Panc1 (cell line): ENCODE data around the gene KRTAP10-6. TPM values are rescaled to one million over a fixed set of nuclear protein-coding genes. Genes with fewer than 3 reads are reported as not detected.

Source experiments
- ATAC-seq: fragments of 200-7000 bp; cut with Tn5 transposase; 2 replicates; pipeline ENCODE4 v1.9.1; 2020; ENCODE audit warnings: mild to moderate bottlenecking, moderate library complexity
- BruUV-seq: library from RNA; stranded (reverse); fragments of 400-500 nt; replicated peaks from 2 replicates; lab custom pipeline; 2021; lab: Mats Ljungman, UMichigan
- CTCF ChIA-PET: fragments of 300-600 bp; sonication (Branson Sonifier 250); formaldehyde crosslinking; loops from one replicate; lab custom pipeline; 2022; ENCODE audit warnings: antibody characterized with exemption; lab: Charles Lee
- POLR2A ChIA-PET: fragments of 300-600 bp; sonication (Branson Sonifier 250); formaldehyde crosslinking; loops from one replicate; lab custom pipeline; 2022; ENCODE audit warnings: antibody characterized with exemption; lab: Charles Lee
- DNase-seq: peaks from one replicate; pipeline ENCODE4 v3.0.0-alpha.2; 2010; ENCODE audit warnings: low read depth, low spot score
- H3K27ac ChIP-seq: 2 replicates; pipeline ENCODE4 v1.5.1; 2011; ENCODE audit warnings: mild to moderate bottlenecking, low read length, inconsistent platforms
- H3K27me3 ChIP-seq: fragments of 200-500 bp; sonication (Bioruptor generic); 2 replicates; pipeline ENCODE4 v1.6.0; 2014; ENCODE audit warnings: low read length, inconsistent platforms; ENCODE audit not compliant: control insufficient read depth, insufficient read depth
- H3K36me3 ChIP-seq: fragments of 200-500 bp; sonication (Bioruptor generic); 2 replicates; pipeline ENCODE4 v1.5.1; 2014; ENCODE audit warnings: inconsistent platforms, mild to moderate bottlenecking, low read length, moderate library complexity; ENCODE audit not compliant: control insufficient read depth, insufficient read depth
- H3K4me1 ChIP-seq: 2 replicates; pipeline ENCODE4 v1.5.1; 2011; ENCODE audit warnings: inconsistent platforms, mild to moderate bottlenecking, low read length, moderate library complexity; ENCODE audit not compliant: control insufficient read depth, insufficient read depth
- H3K4me3 ChIP-seq, 2 experiments: 2 replicates each; pipeline ENCODE4 v1.5.1; 2011 to 2012; ENCODE audit warnings: low read depth in 2 of 2, low read length in 2 of 2, mild to moderate bottlenecking in 2 of 2, inconsistent platforms in 1 of 2, moderate library complexity in 1 of 2
- H3K9me3 ChIP-seq: fragments of 200-500 bp; sonication (Bioruptor generic); 2 replicates; pipeline ENCODE4 v1.5.1; 2014; ENCODE audit warnings: low read depth, mild to moderate bottlenecking, inconsistent platforms, low read length, moderate library complexity; ENCODE audit not compliant: control insufficient read depth, insufficient read depth
- CTCF ChIP-seq: fragments of 450-650 bp; IDR thresholded peaks from 2 replicates; pipeline ENCODE4 v1.5.1; 2017; ENCODE audit warnings: mild to moderate bottlenecking
- POLR2AphosphoS5 ChIP-seq: IDR thresholded peaks from 2 replicates; pipeline ENCODE4 v1.6.1; 2012; ENCODE audit warnings: mild to moderate bottlenecking, low read depth, low read length, moderate library complexity
- SIN3A ChIP-seq: IDR thresholded peaks from 2 replicates; pipeline ENCODE4 v1.6.1; 2012; ENCODE audit warnings: low read depth, mild to moderate bottlenecking, low read length, moderate library complexity, borderline replicate concordance; ENCODE audit not compliant: insufficient read depth
- TCF7L2 ChIP-seq: IDR thresholded peaks from 2 replicates; pipeline ENCODE4 v1.6.1; 2011; ENCODE audit warnings: mild to moderate bottlenecking, low read depth, low read length, inconsistent platforms
- in situ Hi-C: cut with HindIII; loops from 2 replicates; pipeline ENCODE4 v1.10.0; 2016; ENCODE audit warnings: low sequenced_read_pairs, low pct_unique_long_range_greater_than_20kb
- intact Hi-C: fragments of 100-400 bp; cut with micrococcal nuclease; formaldehyde crosslinking; loops from one replicate; pipeline ENCODE4 v1.10.0; 2022; ENCODE audit not compliant: unreplicated experiment
- total RNA-seq: library from RNA; stranded (reverse); gene quantifications from one replicate; pipeline ENCODE4 v1.2.1, GENCODE V29; 2021; ENCODE audit not compliant: unreplicated experiment
- TF ChIP-seq, protein P1 (sequence below), 2 experiments: IDR thresholded peaks; 2 replicates each; pipeline ENCODE4 v1.6.1; 2011 to 2012; ENCODE audit warnings: low read depth in 2 of 2, control low read depth in 1 of 2, low read length in 1 of 2, mild to moderate bottlenecking in 1 of 2, moderate library complexity in 1 of 2; ENCODE audit not compliant: insufficient read depth in 1 of 2

Gene KRTAP10-6
- total RNA-seq, 1 experiment from 2014 or later: not detected

DNA sequence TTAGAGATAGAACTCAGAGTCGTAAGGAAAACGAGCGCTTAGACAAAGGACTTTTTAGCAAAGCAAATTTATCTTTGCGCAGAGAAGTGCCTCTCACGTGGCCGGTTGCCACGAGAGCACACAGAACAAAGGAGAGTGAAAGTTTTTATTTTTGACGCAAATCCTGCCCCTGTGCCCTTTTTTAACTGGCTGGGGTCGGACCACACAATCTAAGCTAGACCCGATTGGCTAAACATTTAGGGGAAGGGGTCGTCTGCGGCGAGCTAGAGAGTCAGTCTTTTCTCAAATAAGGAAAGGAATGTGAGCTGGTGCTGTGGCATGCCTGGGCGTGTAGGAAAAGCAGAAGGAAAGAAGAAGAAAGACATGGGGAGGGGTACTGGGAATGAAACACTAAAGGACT is 43.4 kb downstream of the KRTAP10-6 start:
- Histone ChIP-seq H3K4me1 (no peaks in the 10 kb centered on the region), H3K27me3 (no peaks in the 10 kb centered on the region), H3K27ac (no peak overlapping the region), H3K36me3 (no peaks in the 10 kb centered on the region), H3K9me3 (no peaks in the 10 kb centered on the region), H3K4me3 (no peak overlapping the region)
- no peak for DNase-seq
- TF ChIP-seq, protein P1, sequence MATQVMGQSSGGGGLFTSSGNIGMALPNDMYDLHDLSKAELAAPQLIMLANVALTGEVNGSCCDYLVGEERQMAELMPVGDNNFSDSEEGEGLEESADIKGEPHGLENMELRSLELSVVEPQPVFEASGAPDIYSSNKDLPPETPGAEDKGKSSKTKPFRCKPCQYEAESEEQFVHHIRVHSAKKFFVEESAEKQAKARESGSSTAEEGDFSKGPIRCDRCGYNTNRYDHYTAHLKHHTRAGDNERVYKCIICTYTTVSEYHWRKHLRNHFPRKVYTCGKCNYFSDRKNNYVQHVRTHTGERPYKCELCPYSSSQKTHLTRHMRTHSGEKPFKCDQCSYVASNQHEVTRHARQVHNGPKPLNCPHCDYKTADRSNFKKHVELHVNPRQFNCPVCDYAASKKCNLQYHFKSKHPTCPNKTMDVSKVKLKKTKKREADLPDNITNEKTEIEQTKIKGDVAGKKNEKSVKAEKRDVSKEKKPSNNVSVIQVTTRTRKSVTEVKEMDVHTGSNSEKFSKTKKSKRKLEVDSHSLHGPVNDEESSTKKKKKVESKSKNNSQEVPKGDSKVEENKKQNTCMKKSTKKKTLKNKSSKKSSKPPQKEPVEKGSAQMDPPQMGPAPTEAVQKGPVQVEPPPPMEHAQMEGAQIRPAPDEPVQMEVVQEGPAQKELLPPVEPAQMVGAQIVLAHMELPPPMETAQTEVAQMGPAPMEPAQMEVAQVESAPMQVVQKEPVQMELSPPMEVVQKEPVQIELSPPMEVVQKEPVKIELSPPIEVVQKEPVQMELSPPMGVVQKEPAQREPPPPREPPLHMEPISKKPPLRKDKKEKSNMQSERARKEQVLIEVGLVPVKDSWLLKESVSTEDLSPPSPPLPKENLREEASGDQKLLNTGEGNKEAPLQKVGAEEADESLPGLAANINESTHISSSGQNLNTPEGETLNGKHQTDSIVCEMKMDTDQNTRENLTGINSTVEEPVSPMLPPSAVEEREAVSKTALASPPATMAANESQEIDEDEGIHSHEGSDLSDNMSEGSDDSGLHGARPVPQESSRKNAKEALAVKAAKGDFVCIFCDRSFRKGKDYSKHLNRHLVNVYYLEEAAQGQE (IDR thresholded peaks at IDR 0.05; ENCODE audit: insufficient read depth in 1 of 2, low read depth in 2 of 2, low read length in 1 of 2): no peak
- no peak for TF ChIP-seq POLR2AphosphoS5
- intact Hi-C loops: no loop called here
- in situ Hi-C loops: no loop called here
- no TSS peak for BruUV-seq
- ChIA-PET POLR2A (no interaction called here), CTCF (no interaction called here)
- ATAC-seq: no peak

- BruUV-seq: no TSS peak
- CTCF ChIA-PET: no interaction called here
- TF ChIP-seq, protein P1 (IDR thresholded peaks at IDR 0.05; ENCODE audit: insufficient read depth in 1 of 2, low read depth in 2 of 2, low read length in 1 of 2): no peak
- TF ChIP-seq TCF7L2 (no peak), CTCF (no peak), SIN3A (no peak), POLR2AphosphoS5 (no peak)
These were observed 43.9 kb downstream of the KRTAP10-6 start for GRCh38 chr21:44548381-44548780.

More at GRCh38 chr21:44548381-44548780, 43.9 kb downstream of the KRTAP10-6 start:
- POLR2A ChIA-PET: no interaction called here
- ATAC-seq (no peak), DNase-seq (no peak)
- Histone ChIP-seq H3K4me1 (no peaks in the 10 kb centered on the region), H3K27ac (no peak overlapping the region), H3K36me3 (no peaks in the 10 kb centered on the region), H3K27me3 (no peaks in the 10 kb centered on the region), H3K9me3 (no peaks in the 10 kb centered on the region; the same call in 1 of the 2 replicates), H3K4me3 (no peak overlapping the region)
- intact Hi-C loops (no loop called here), in situ Hi-C loops (no loop called here)
